Measurements from ENCODE around the gene TRAPPC10.

The TRAPPC10 gene

DNA sequence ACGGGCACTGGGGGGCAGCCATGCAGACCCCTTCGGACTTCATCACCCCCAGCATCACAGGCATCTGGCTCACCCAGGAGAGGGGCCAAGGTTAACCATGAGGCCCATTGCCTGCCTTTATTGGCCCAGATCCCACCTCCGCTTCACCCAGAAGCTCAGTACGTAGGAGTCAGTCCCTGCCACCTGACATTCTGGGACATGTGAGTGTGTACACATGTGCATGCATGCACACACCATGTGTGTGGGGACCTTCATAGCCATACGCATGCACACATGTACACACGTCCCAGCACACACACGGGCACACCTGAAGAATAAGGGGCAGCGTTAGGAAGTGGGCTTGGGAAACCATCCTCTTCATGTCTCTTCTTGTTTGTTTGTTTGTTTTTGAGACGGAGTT is 24.1 kb upstream of the TRAPPC10 start:
- TF ChIP-seq GATA3 (IDR thresholded peaks at IDR 0.05; ENCODE audit: low read depth, low read length) (no peak), GATA2 (IDR thresholded peaks at IDR 0.05; ENCODE audit: low read depth, low read length) (no peak)

DNA sequence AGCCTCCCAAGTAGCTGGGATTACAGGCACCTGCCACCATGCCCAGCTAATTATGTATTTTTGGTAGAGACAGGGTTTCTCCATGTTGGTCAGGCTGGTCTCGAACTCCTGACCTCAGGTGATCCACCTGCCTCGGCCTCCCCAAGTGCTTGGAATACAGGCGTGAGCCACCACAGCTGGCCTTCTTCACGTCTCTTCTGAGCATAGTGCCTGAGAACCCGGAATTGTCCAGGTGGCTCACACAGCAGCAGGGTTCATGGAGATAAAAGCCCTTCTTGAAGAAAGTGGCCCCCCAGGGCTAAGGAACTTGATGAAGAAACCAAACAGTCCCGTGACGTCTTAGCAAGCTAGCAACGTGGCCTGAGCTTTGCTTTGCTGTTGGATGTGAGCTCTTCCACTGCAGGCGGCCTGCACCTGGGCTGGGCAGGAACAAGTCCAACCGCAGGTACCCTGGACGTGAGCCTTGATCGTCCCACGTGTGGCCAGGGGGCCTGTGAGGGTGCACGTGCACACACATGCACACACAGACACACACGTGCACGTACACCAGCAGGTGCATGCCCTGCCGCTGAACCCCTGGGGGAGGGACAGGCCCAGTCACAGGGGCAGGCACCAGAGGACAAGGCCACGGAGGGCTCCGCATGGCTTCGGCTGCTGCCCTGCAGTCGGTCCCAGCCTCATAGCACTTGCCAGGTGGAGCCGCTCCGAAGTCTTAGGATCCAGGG is 23.4 kb upstream of the TRAPPC10 start:
- TF ChIP-seq GATA3 (IDR thresholded peaks at IDR 0.05; ENCODE audit: low read depth, low read length) = no peak
- TF ChIP-seq GATA2 (IDR thresholded peaks at IDR 0.05; ENCODE audit: low read depth, low read length) = no peak

DNA sequence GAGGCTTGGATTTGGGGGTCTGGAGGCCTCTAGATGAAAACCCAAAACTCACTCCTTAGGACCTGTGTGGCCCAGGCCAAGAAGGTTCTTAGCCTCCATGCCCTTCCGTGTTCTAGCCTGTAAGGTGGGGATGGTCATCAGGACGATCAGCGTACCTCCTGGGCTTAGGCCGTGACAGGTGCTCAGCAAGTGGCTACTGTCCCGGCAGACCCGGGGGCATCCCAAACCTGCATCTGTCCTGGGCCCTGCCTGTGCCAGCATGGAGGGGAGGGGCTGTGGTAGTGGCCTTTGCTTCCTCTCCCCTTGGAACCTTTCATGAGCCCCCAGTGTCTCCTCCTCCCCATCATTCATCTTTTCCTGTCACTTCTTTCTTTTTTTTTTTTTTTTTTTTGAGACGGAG is 22.7 kb upstream of the TRAPPC10 start:
- TF ChIP-seq GATA2 (IDR thresholded peaks at IDR 0.05; ENCODE audit: low read depth, low read length) (no peak), GATA3 (IDR thresholded peaks at IDR 0.05; ENCODE audit: low read depth, low read length) (no peak)

DNA sequence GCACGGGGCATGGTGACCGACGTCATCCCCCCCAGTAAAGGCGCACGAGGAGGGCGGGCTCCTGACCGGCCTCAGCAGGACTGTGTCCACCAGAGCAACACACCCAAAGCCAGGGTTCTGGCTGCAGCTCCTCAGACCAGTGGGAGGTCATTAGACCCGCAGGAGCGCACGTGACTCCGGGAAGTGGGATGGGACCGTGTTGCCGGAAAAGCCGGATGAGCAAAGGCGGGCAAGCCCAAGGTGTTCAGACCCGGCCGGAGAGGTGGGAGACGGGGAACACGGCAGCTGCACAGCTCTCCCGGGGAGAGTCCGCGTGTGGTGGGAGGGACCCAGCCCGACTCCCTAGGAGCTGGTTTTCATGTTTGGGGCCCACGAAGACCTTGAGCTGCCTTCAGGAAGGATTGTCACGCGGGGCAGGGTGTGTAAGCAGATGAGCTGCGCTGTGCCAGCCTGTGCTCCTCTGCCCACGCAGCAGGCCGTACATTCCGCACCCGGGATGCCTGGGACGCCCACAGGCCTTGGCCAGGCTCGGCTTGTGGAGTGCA is 20.6 kb upstream of the TRAPPC10 start:
- TF ChIP-seq GATA2 (IDR thresholded peaks at IDR 0.05; ENCODE audit: low read depth, low read length) = no peak
- TF ChIP-seq GATA3 (IDR thresholded peaks at IDR 0.05; ENCODE audit: low read depth, low read length) = no peak

DNA sequence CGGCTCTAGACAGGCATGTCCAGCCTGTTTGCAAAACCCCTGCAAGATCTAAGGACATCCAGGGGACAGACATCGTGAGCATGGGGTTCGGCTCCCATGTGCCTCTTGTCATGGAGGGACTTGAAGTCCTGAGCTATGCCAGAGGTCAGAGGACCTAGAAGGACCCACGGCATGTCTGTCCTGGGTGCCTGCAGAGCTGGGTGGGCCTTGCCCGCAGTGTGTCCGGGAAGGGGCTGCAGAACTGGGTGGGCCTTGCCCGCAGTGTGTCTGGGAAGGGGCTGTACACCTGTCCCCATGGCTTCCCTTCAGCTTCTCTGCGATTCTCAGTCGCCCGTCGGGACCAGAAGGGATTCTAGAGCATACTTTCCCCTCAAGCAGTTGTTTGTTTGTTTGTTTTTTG is 20.0 kb upstream of the TRAPPC10 start:
- TF ChIP-seq GATA2 (IDR thresholded peaks at IDR 0.05; ENCODE audit: low read depth, low read length) (no peak), GATA3 (IDR thresholded peaks at IDR 0.05; ENCODE audit: low read depth, low read length) (no peak)

DNA sequence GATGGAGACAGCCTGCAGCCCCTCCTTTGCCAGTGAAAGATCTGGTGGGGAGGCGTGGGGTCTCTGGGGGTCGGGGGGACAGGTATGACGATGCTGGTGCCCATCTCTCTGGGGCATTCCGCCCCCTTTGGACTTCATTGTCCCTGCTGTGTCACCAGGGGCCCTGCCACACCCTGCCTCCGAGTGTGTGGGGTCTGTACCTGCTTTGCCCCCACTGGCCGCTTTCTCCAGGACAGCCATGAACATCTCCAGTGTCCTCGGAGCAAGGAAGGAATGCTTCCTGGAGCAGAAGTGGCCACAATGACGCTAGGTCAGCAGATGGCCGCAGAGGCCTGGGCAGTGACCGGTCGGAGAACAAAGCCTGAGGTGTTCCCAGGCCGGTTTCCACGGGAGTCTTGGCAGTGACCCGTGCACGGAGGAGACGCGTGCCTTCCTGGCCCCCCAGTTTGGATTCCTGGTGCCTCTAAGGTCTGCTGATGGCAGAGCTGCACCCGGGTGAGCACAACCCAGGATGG is 18.6 kb upstream of the TRAPPC10 start:
- TF ChIP-seq GATA3 (IDR thresholded peaks at IDR 0.05; ENCODE audit: low read depth, low read length) (no peak), GATA2 (IDR thresholded peaks at IDR 0.05; ENCODE audit: low read depth, low read length) (no peak)

DNA sequence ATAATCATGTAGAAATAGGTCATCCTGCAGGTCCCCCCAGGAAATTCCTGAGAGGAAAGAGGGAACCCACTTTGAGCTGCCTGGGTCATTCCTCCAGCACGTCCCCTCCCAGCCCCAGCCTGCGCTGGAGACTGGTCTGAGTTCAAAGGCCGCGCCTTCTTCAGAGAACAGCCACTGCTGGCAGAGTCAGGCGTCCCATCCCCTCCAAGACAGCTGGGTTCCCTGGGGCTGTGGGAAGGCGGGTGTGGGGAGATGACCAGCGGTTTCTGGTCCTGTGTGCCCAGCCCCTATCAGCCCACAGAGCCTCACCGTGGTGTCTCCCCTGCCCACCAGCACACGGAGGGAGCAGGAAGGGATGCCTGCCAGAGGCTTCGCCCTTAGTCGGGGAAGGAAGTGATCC is 18.0 kb upstream of the TRAPPC10 start:
- no peak for TF ChIP-seq GATA3 (IDR thresholded peaks at IDR 0.05; ENCODE audit: low read depth, low read length)
- no peak for TF ChIP-seq GATA2 (IDR thresholded peaks at IDR 0.05; ENCODE audit: low read depth, low read length)

DNA sequence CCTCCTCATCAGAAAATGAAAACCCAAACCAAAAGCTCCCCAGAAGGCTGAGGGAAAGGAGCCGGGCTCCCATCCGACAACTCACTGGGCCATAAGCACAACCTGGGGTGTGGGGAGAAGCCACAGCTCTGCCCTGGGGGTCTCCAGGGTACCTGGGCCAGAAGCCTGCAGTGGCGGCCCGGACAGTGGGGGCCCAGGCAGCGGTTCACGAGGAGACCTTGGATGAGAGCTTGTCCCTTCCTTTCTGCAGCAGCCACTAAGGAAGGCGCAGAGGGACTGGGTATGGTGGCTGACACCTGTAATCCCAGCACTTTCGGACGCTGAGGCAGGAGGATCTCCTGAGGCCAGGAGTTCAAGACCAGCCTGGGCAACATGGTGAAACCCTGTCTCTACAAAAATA is 17.5 kb upstream of the TRAPPC10 start:
- no peak for TF ChIP-seq GATA3 (IDR thresholded peaks at IDR 0.05; ENCODE audit: low read depth, low read length)
- TF ChIP-seq GATA2 (IDR thresholded peaks at IDR 0.05; ENCODE audit: low read depth, low read length) = no peak

DNA sequence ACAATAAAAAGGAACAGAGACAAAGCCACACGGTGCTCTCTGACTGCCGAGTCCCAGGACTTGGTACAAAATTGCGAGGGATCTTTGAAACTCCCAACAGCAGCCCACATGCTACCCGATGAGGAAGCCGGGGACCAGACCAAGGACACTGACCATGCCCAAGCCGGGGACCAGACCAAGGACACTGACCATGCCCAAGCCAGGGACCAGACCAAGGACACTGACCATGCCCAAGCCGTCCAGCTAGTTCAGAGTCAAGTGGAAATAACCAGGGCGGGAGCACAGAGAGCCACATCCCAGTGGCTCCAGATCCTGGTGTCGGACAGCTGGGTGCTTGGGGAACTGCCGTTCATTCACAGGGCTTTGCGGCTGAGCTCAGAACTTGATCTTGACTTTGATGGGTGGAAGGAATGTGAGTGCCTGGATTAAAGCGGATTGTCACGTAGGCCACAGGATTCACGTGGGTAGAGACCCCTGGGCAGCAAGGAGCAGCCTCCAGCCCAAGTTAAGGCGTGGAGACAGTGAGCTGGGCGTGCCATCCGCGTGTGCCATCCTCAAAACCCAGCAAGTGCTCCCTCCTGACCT is 16.5 kb upstream of the TRAPPC10 start:
- TF ChIP-seq GATA3 (IDR thresholded peaks at IDR 0.05; ENCODE audit: low read depth, low read length) = no peak
- TF ChIP-seq GATA2 (IDR thresholded peaks at IDR 0.05; ENCODE audit: low read depth, low read length) = no peak

DNA sequence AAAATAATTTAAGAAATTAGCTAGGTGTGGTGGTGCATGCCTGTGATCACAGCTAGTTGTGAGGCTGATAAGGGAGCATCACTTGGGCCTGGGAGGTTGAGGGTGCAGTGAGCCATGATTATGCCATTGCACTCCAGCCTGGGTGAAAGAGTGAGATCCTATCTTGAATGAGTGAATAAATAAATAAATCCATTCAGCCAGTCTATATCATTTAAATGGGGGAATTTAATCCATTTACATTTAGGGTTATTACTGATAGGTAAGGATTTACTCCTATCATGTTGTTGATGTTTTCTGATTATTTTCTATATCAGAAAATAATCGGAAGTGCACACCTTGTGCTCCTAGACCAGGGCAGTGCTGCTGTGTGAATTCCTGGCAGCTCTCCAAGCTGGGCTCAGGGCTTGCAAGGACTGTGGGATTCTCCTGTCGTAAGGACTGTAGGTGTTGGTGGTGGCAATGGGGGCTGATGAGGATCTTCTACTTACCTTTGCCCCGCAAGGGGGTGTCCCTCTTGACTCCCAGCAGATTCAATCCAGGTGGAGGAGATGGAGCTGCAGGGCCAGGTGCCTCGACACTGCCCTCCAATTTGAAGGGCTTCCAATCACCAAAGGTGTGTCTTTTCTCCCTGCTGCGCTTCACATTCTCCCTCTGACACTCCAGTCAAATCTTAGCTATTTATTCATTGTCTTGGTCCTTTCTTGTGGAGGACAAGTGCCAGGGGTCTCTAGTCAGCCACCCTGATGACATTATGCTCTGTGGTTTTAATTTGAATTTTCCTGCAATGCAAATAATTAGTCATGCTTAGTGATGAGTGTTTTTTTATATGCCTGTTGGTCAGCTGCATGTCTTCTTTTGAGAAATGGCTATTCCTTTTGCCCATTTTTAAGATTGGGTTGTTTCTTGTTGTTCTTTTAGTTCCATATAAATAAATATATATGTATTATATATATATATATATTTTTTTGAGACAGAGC is 14.1 kb upstream of the TRAPPC10 start:
- TF ChIP-seq GATA2 (IDR thresholded peaks at IDR 0.05; ENCODE audit: low read depth, low read length) (no peak), GATA3 (IDR thresholded peaks at IDR 0.05; ENCODE audit: low read depth, low read length) (no peak)

DNA sequence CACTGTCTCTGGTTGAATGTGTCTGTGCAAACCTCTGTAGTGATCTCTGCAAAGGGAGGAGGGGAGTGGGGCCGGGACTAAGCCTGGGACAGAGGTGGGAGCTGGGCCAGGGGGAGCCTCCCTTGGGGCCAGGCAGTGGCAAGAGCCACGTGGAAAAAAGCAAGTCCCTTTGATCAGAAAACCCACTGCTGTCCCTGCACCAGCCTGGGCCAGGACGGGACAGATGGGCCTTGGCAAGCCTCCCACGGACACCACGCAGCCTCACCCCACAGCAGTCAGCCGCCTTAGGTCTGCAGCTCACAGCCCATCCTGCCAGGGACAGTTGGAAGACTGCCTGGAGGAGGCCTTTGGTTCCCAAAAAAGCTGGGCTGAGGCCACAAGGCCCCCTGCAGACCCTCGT is 11.7 kb upstream of the TRAPPC10 start:
- TF ChIP-seq GATA2 (IDR thresholded peaks at IDR 0.05; ENCODE audit: low read depth, low read length) (no peak), GATA3 (IDR thresholded peaks at IDR 0.05; ENCODE audit: low read depth, low read length) (no peak)

DNA sequence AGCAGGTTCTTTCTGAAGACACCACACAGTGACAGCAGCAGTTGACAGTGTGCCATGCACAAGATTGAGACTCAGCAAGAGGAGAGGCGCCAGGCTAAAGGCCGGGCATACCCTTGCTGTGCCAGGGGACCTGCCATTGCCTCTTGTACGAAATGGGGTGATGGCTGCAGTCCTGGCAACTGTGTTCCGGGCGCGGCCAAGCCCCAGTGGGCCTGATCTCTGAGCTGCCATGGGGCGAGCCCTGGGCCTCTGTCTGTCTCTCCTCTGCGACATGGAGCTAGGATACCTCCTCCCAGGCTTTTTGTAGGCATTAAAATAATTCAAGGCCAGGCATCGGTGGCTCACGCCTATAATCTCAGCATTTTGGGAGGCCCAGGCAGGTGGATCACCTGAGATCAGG is 9.6 kb upstream of the TRAPPC10 start:
- TF ChIP-seq GATA3 (IDR thresholded peaks at IDR 0.05; ENCODE audit: low read depth, low read length) (no peak), GATA2 (IDR thresholded peaks at IDR 0.05; ENCODE audit: low read depth, low read length) (no peak)

DNA sequence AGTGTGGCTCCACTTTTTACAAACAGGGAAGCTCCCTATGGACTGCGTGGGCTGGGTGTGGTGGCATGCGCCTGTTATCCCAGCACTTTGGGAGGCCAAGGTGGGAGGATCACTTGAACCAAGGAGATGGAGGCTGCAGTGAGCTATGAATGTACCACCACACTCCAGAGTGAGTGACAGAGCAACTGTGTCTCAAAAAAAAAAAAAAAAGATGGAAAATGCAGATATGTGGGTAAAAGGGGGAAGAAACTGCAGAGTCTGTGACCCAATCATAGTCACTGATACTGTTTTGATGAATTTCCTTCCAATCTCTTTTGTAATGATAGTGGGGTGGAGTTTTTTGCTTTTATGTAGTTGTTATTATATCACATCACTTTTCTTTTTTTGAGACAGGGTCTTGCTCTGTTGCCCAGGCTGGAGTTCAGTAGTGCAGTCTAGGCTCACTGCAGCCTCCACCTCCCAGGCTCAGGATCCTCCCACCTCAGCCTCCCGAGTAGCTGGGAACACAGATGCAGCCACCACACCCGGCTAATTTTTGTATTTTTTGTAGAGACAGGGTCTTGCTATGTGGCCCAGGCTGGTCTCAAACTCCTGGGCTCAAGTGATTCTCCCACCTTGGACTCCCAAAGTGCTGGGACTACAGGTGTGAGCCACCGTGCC is 8.7 kb upstream of the TRAPPC10 start:
- TF ChIP-seq GATA2 (IDR thresholded peaks at IDR 0.05; ENCODE audit: low read depth, low read length) (no peak), GATA3 (IDR thresholded peaks at IDR 0.05; ENCODE audit: low read depth, low read length) (no peak)
